ENCODE results near the gene SPACDR.

- TF ChIP-seq POLR2A (IDR thresholded peaks at IDR 0.05): no peak
- TF ChIP-seq CTCF (IDR thresholded peaks at IDR 0.05): no peak
Measured at GRCh38 chr7:100472854-100473499, 8.9 kb upstream of the SPACDR start.

All from suprapubic skin (tissue), 3 donors.